HG03378 (cell line): ENCODE measurements around the gene FAM117B.
"Not testable (repeated sequence)": the region's sequence is repeated elsewhere in the genome, so short reads cannot be mapped to it uniquely, and the experiment has no call there.

ENCODE experiments used
- ATAC-seq: cut with Tn5 transposase; IDR thresholded peaks from one replicate; pipeline ENCODE4 v1.9.1; 2021; ENCODE audit warnings: mild to moderate bottlenecking, moderate library complexity; ENCODE audit not compliant: unreplicated experiment

FAM117B gene

GRCh38 chr2:202636213-202636513, 1.4 kb downstream of the FAM117B start:
- ATAC-seq, result no peak

GRCh38 chr2:202638721-202639120, 4.0 kb downstream of the FAM117B start:
- no peak for ATAC-seq

DNA sequence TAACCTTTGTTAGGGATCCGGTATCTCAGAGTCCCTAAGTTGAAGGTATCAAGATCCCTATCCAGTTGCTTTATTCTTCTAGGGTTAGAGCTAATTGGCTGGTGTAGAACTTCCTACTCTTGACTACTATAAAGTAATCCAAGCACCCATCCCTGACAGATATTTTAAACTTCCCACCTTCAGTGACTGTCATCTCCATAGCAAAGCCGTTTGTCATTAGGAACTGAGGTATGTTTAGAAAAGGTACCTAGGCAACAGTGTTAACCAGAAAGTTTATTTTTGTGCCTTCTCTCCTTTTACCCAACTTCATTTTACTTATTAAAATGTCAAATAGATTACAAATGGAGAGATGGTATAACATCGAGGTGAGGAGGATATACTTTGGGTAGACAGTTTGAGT, 4.5 kb downstream of the FAM117B start:
- ATAC-seq, result no peak

- no peak for ATAC-seq
Observed at GRCh38 chr2:202642567-202642966, 7.8 kb downstream of the FAM117B start.

GRCh38 chr2:202643012-202643858, 8.5 kb downstream of the FAM117B start:
- no peak for ATAC-seq

DNA sequence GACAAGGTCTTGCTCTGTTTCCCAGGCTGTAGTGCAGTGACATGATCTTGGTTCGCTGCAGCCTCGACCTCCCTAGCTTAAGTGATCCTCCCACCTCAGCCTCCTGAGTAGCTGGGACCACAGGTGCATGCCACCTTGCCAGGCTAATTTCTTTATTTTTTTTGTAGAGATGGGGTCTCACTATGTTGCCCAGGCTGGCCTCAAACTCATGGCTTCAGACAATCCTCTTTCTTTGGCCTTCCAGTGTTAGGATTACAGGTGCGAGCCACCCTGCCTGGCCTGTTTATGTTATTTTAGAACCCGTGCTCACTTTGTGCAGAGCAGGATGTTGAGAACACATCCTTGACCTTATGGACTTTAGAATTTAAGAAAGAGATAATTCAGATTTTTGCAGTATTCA, 17.4 kb downstream of the FAM117B start:
- no peak for ATAC-seq

- no peak for ATAC-seq
Observed at GRCh38 chr2:202653890-202654289, 19.1 kb downstream of the FAM117B start.

DNA sequence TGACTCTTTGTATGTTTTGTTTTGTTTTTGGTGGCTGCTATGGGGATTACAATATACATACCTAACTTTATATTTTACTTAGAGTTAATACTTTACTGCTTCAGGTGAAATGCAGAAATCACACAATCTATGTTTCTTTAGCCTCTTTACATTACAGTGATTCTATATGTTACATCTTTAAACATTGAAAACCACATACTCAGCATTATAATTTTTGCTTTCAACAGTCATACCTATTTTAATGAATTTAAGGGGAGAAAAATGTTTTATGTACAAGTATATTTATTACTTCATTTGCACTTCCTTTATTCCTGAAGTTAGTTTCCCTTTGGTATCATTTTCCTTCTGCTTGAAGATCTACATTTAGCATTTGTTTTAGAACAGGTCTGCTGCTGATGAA, 23.1 kb downstream of the FAM117B start:
- no peak for ATAC-seq

DNA sequence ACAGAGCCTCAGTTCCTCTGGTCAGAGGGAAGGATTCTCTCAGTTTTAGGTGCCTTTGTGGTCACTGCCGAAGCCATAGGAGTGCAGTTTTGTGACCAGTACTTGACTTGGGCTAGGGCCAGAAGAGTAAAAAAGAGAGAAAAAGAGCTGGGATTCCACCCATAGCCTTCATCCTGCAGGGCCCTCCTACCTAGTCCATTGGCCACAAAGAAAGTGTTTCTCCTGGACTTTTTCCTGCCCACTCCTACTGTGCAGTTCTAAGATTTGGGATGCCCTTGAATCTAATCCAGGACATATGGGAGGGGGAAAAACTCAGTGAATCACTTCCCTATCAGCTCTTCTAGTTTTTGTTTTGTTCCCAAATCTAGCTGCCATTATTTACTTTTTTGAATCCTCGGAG, 26.0 kb downstream of the FAM117B start:
- no peak for ATAC-seq

- ATAC-seq, result no peak
Observed at GRCh38 chr2:202669841-202670240, 35.1 kb downstream of the FAM117B start.

- ATAC-seq, result no peak
Observed at GRCh38 chr2:202671317-202672035, 36.7 kb downstream of the FAM117B start.

DNA sequence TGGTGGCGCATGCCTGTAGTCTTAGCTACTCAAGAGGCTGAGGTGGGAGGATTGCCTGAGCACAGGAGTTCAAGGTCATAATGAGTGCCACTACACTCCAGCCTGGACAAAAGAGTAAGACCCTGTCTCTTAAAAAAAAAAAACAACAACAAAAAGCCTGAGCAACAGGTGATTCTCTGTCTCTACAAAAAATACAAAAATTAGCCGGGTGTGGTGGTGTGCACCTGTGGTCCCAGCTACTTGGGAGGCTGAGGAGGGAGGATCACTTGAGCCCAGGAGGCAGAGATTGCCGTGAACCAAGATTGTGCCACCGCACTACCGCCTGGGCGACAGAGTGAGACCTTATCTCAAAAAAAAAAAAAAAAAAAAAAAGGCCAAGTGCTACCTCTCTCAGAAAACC, 40.3 kb downstream of the FAM117B start:
- not testable (repeated sequence) for ATAC-seq

DNA sequence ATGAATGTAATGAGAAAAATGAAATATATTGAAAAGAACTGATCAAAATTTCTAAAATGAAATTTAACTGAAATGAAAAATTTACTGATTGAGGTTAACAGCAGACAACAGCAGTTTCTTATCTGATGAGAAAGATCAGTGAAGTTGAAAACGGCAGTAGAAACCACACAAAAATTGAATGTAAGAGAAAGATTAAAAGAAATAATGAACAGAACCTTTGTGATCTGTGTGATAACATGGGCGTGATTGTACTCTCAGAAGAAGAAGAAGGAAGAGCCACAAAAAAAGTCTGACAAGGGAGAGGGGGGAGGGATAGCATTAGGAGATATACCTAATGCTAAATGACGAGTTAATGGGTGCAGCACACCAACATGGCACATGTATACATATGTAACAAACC, 45.2 kb downstream of the FAM117B start:
- no peak for ATAC-seq

DNA sequence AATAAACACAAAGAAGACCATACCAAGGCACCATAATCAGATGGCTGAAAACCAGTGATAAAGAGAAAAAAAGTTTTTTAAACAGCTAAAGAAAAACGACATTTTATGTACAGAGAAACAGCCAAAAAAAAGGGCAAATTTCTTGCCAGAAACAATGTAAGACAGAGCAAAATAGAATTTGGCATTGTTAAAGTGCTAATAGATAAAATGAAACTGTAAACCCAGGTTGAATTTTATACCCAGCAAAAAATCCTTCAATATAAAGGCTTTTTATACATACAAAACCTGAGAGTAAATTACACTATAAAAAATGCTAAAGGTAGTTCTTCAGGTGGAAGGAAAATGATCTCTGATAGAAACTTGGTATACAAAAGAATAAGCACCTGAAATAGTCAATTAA, 45.7 kb downstream of the FAM117B start:
- ATAC-seq, result no peak

GRCh38 chr2:202681688-202682205, 47.0 kb downstream of the FAM117B start:
- ATAC-seq, result no peak

DNA sequence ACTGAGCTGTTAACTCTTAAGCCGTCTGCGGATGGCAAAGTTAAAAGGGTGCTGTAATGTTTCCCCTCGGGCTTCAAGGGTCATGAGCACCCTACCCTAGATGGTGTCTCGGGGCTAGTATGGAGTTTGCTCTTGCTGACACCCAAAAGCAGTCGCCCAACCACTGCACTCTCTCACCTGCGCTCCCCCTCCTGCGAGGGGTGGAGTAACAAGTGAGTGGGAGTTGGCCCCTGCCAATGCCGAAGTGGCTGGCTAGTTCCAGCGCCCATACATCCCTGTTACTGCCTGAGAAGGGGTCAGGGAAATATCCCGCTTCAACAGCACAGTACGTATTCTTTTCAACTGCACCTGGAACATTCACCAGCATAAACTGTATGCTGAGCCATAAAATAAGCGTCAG, 47.5 kb downstream of the FAM117B start:
- no peak for ATAC-seq

GRCh38 chr2:202687276-202687675, 52.5 kb downstream of the FAM117B start:
- ATAC-seq, result no peak

DNA sequence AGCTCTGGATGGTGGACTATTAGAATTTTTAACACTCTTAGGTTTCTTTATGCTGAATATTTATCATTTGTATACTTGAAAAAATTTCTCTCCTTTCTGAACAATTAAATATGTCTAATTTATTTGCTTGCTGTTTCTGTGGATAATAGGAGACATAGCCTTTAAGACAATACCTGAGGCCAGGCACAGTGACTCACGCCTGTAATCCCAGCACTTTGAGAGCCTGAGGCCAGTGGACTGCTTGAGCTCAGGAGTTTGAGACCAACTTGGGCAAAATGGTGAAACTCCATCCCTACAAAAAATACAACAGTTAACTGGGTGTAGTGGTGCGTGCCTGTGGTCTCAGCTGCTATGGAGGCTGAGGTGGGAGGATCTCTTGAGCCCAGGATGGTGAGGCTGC, 54.7 kb downstream of the FAM117B start:
- ATAC-seq, result no peak

- no peak for ATAC-seq
Observed at GRCh38 chr2:202689898-202690297, 55.1 kb downstream of the FAM117B start.

- no peak for ATAC-seq
Observed at GRCh38 chr2:202690321-202690900, 55.6 kb downstream of the FAM117B start.

DNA sequence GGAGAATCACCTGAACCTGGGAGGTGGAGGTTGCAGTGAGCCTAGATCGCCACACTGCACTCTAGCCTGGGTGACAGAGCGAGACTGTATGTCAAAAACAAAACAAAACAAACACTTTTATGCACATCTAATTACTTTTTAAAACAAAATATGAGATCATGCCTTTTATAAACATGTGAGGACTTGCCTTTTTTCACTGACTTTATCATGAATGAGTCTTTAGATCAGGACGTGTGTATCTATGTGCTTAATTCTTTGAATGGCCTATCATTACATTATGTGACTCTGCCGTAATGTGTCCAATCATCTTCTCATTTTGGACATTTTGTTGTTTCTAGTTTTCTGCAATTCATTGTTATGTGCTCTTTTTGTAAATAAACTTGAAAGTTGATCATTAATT, 58.7 kb downstream of the FAM117B start:
- ATAC-seq, result no peak

GRCh38 chr2:202695166-202695565, 60.4 kb downstream of the FAM117B start:
- no peak for ATAC-seq
